Type B pancreatic cell (in vitro differentiated cells): Measurements from ENCODE around the gene LIMK2. TPM values are rescaled to one million over a fixed set of nuclear protein-coding genes. Genes with fewer than 3 reads are reported as not detected.

Experiments
- DNase-seq: peaks from one replicate; pipeline ENCODE4 v3.0.0; 2021; ENCODE audit warnings: mixed read lengths; ENCODE audit not compliant: unreplicated experiment; ENCODE audit errors: extremely low spot score
- H3K27ac Mint-ChIP-seq: 2 replicates; pipeline ENCODE4 v1.8.0; 2021; ENCODE audit warnings: mild to moderate bottlenecking, mixed read lengths
- H3K27me3 Mint-ChIP-seq: 2 replicates; pipeline ENCODE4 v1.8.0; 2021; ENCODE audit warnings: mixed read lengths
- H3K36me3 Mint-ChIP-seq: 2 replicates; pipeline ENCODE4 v1.8.0; 2021; ENCODE audit warnings: mixed read lengths
- H3K4me1 Mint-ChIP-seq: one replicate; pipeline ENCODE4 v1.8.0; 2021; ENCODE audit warnings: mixed read lengths; ENCODE audit not compliant: unreplicated experiment
- H3K4me3 Mint-ChIP-seq: 2 replicates; pipeline ENCODE4 v1.8.0; 2021; ENCODE audit warnings: mild to moderate bottlenecking, mixed read lengths
- H3K9me3 Mint-ChIP-seq: 2 replicates; pipeline ENCODE4 v1.8.0; 2021; ENCODE audit warnings: mixed read lengths
- CTCF ChIP-seq: fragments of 200-600 bp; sonication (generic); conservative IDR thresholded peaks from 2 replicates; pipeline ENCODE4 v1.5.0; 2021; ENCODE audit warnings: antibody characterized with exemption, mild to moderate bottlenecking
- total RNA-seq: library from RNA; stranded (reverse); gene quantifications from 2 replicates; pipeline ENCODE4 v1.2.1, GENCODE V29; 2021; ENCODE audit warnings: low replicate concordance

Gene LIMK2
- total RNA-seq, 1 donor from 2014 or later, result 46.6 TPM

GRCh38 chr22:31290494-31291471 is 78.7 kb downstream of the LIMK2 start:
- Mint-ChIP-seq H3K27ac (peak overlapping the region; percentile 98), H3K27me3 (no peaks in the 10 kb centered on the region), H3K36me3 (peaks cover 4% of the 10 kb centered on the region), H3K4me1 (peaks cover 31% of the 10 kb centered on the region), H3K9me3 (no peaks in the 10 kb centered on the region), H3K4me3 (peak overlapping the region; percentile 91)
- DNase-seq, result peak; percentile 92
- no peak for TF ChIP-seq CTCF

- H3K36me3 Mint-ChIP-seq, result peaks cover 4% of the 10 kb centered on the region
- DNase-seq, result peak; percentile 57
- H3K4me1 Mint-ChIP-seq, result peaks cover 37% of the 10 kb centered on the region
Measured at GRCh38 chr22:31291481-31292235, 79.6 kb downstream of the LIMK2 start.

GRCh38 chr22:31292236-31292989 is 80.3 kb downstream of the LIMK2 start, which contains the start of gene PIK3IP1:
TSS of gene PIK3IP1 (minus strand) at chr22:31292488. CDS start at chr22:31292344, 144 bp downstream.
- Mint-ChIP-seq H3K27me3 (no peaks in the 10 kb centered on the region), H3K36me3 (peaks cover 4% of the 10 kb centered on the region), H3K9me3 (no peaks in the 10 kb centered on the region), H3K4me1 (peaks cover 42% of the 10 kb centered on the region), H3K4me3 (peak within 1 kb of the TSS; percentile 92), H3K27ac (peak within 1 kb of the TSS; percentile 96)
- peak; percentile 64 for TF ChIP-seq CTCF
- peak; percentile 82 for DNase-seq

More at GRCh38 chr22:31291481-31292235, 79.6 kb downstream of the LIMK2 start:
- peak overlapping the region; percentile 92 for H3K4me3 Mint-ChIP-seq
- no peak for TF ChIP-seq CTCF
- no peaks in the 10 kb centered on the region for H3K27me3 Mint-ChIP-seq
- H3K27ac Mint-ChIP-seq, result peak overlapping the region; percentile 96
- no peaks in the 10 kb centered on the region for H3K9me3 Mint-ChIP-seq

- DNase-seq, result no peak
- Mint-ChIP-seq H3K9me3 (no peaks in the 10 kb centered on the region), H3K4me1 (peaks cover 40% of the 10 kb centered on the region), H3K36me3 (no peaks in the 10 kb centered on the region), H3K27me3 (no peaks in the 10 kb centered on the region), H3K27ac (peak overlapping the region; percentile 95), H3K4me3 (peak overlapping the region; percentile 37)
- TF ChIP-seq CTCF, result no peak
Measured at GRCh38 chr22:31295360-31295759, 83.3 kb downstream of the LIMK2 start.
